H9 (cell line): ENCODE data around the gene AMDHD1. TPM values are rescaled to one million over a fixed set of nuclear protein-coding genes. Genes with fewer than 3 reads are reported as not detected.

Source experiments
- DNase-seq: peaks from one replicate; pipeline ENCODE4 v3.0.0-alpha.2; 2017
- H2AFZ ChIP-seq: one replicate; pipeline ENCODE4 v1.6.1; 2013; ENCODE audit warnings: mild to moderate bottlenecking, low read length, control low read depth, moderate library complexity
- H2AK5ac ChIP-seq: 2 replicates; pipeline ENCODE4 v1.6.1; 2013; ENCODE audit warnings: low read length, control low read depth, mixed read lengths; ENCODE audit not compliant: insufficient read length
- H2BK120ac ChIP-seq: one replicate; pipeline ENCODE4 v1.6.1; 2013; ENCODE audit warnings: low read depth, mild to moderate bottlenecking, low read length, control low read depth, inconsistent platforms; ENCODE audit not compliant: poor library complexity, severe bottlenecking
- H2BK12ac ChIP-seq: 2 replicates; pipeline ENCODE4 v1.6.1; 2013; ENCODE audit warnings: low read length, control low read depth, mixed read lengths, low read depth; ENCODE audit not compliant: insufficient read length
- H2BK15ac ChIP-seq: 2 replicates; pipeline ENCODE4 v1.6.1; 2013; ENCODE audit warnings: low read depth, low read length, control low read depth
- H2BK20ac ChIP-seq: one replicate; pipeline ENCODE4 v1.6.1; 2013; ENCODE audit warnings: low read depth, mild to moderate bottlenecking, low read length, control low read depth, inconsistent platforms; ENCODE audit not compliant: poor library complexity, severe bottlenecking
- H2BK5ac ChIP-seq: 2 replicates; pipeline ENCODE4 v1.6.1; 2013; ENCODE audit warnings: low read length, control low read depth, mixed read lengths; ENCODE audit not compliant: insufficient read length
- H3K14ac ChIP-seq: 2 replicates; pipeline ENCODE4 v1.6.1; 2013; ENCODE audit warnings: low read length, control low read depth; ENCODE audit not compliant: insufficient read depth
- H3K18ac ChIP-seq: 2 replicates; pipeline ENCODE4 v1.6.1; 2013; ENCODE audit warnings: low read depth, mild to moderate bottlenecking, mixed read lengths, low read length, control low read depth; ENCODE audit not compliant: insufficient read length
- H3K23ac ChIP-seq: 2 replicates; pipeline ENCODE4 v1.6.1; 2013; ENCODE audit warnings: low read length, control low read depth, mixed read lengths, low read depth; ENCODE audit not compliant: insufficient read length
- H3K23me2 ChIP-seq: 2 replicates; pipeline ENCODE4 v1.6.1; 2013; ENCODE audit warnings: low read depth, mild to moderate bottlenecking, mixed read lengths, low read length, control low read depth; ENCODE audit not compliant: insufficient read length, poor library complexity, severe bottlenecking
- H3K27ac ChIP-seq: 2 replicates; pipeline ENCODE4 v1.5.1; 2013; ENCODE audit warnings: low read length, control low read depth, mixed read lengths, low read depth; ENCODE audit not compliant: insufficient read length
- H3K27me3 ChIP-seq: 2 replicates; pipeline ENCODE4 v1.6.1; 2013; ENCODE audit warnings: low read length, control low read depth, inconsistent platforms; ENCODE audit not compliant: insufficient read depth
- H3K4ac ChIP-seq: 2 replicates; pipeline ENCODE4 v1.6.1; 2013; ENCODE audit warnings: low read depth, mild to moderate bottlenecking, control low read depth, inconsistent platforms, low read length, moderate library complexity
- H3K4me1 ChIP-seq: 2 replicates; pipeline ENCODE4 v1.6.1; 2013; ENCODE audit warnings: low read length, control low read depth, inconsistent platforms; ENCODE audit not compliant: insufficient read depth
- H3K4me2 ChIP-seq: 2 replicates; pipeline ENCODE4 v1.6.1; 2013; ENCODE audit warnings: low read length, control low read depth, mixed read lengths; ENCODE audit not compliant: insufficient read length, insufficient read depth
- H3K56ac ChIP-seq: 2 replicates; pipeline ENCODE4 v1.6.1; 2013; ENCODE audit warnings: low read depth, mild to moderate bottlenecking, mixed read lengths, low read length, control low read depth; ENCODE audit not compliant: insufficient read length
- H3K79me1 ChIP-seq: 2 replicates; pipeline ENCODE4 v1.6.1; 2013; ENCODE audit warnings: low read depth, mild to moderate bottlenecking, moderate library complexity, low read length, control low read depth, inconsistent platforms; ENCODE audit not compliant: insufficient read depth, poor library complexity, severe bottlenecking
- H3K79me2 ChIP-seq: 2 replicates; pipeline ENCODE4 v1.6.1; 2013; ENCODE audit warnings: low read length, control low read depth, inconsistent platforms; ENCODE audit not compliant: insufficient read depth
- H3K9ac ChIP-seq: 2 replicates; pipeline ENCODE4 v1.6.1; 2013; ENCODE audit warnings: low read length, control low read depth, mixed read lengths; ENCODE audit not compliant: insufficient read length; ENCODE audit errors: extremely low read depth
- H3K9me3 ChIP-seq: one replicate; pipeline ENCODE4 v1.6.1; 2013; ENCODE audit warnings: low read depth, low read length, inconsistent platforms; ENCODE audit not compliant: control insufficient read depth
- H3T11ph ChIP-seq: one replicate; pipeline ENCODE4 v1.6.1; 2013; ENCODE audit warnings: mild to moderate bottlenecking, low read length, control low read depth, inconsistent platforms
- H4K20me1 ChIP-seq: one replicate; pipeline ENCODE4 v1.6.1; 2013; ENCODE audit not compliant: control insufficient read depth, insufficient read length, insufficient read depth
- H4K5ac ChIP-seq: 2 replicates; pipeline ENCODE4 v1.6.1; 2013; ENCODE audit warnings: low read depth, mild to moderate bottlenecking, mixed read lengths, low read length, control low read depth; ENCODE audit not compliant: insufficient read length
- H4K8ac ChIP-seq: replicated peaks from 2 replicates; pipeline ENCODE4 v1.6.1; 2013; ENCODE audit warnings: low read length, control low read depth, mixed read lengths, low read depth; ENCODE audit not compliant: insufficient read length
- H4K91ac ChIP-seq: 2 replicates; pipeline ENCODE4 v1.6.1; 2013; ENCODE audit warnings: low read depth, mild to moderate bottlenecking, moderate library complexity, mixed read lengths, low read length, control low read depth; ENCODE audit not compliant: insufficient read length
- H3K27ac Mint-ChIP-seq, 3 experiments: 2 replicates in 2 of 3; 3 replicates in 1 of 3; pipeline ENCODE4 v1.8.0; 2020 to 2021; ENCODE audit warnings: mixed read lengths in 3 of 3, mild to moderate bottlenecking in 1 of 3, moderate library complexity in 1 of 3
- H3K27me3 Mint-ChIP-seq: 2 replicates; pipeline ENCODE4 v1.8.0; 2021; ENCODE audit warnings: low read depth, mild to moderate bottlenecking, moderate library complexity, mixed read lengths
- H3K36me3 Mint-ChIP-seq, 3 experiments: 2 replicates in 2 of 3; 3 replicates in 1 of 3; pipeline ENCODE4 v1.8.0; 2020 to 2021; ENCODE audit warnings: low read depth in 3 of 3, mixed read lengths in 3 of 3; ENCODE audit not compliant: insufficient read depth in 1 of 3
- H3K4me1 Mint-ChIP-seq, 2 experiments: 2 replicates each; pipeline ENCODE4 v1.8.0; 2020; ENCODE audit warnings: mixed read lengths in 2 of 2
- H3K4me3 Mint-ChIP-seq, 2 experiments: 2 replicates in 1 of 2; 3 replicates in 1 of 2; pipeline ENCODE4 v1.8.0; 2020 to 2021; ENCODE audit warnings: mild to moderate bottlenecking in 2 of 2, mixed read lengths in 2 of 2, moderate library complexity in 1 of 2
- H3K9me3 Mint-ChIP-seq, 2 experiments: 2 replicates in 1 of 2; 3 replicates in 1 of 2; pipeline ENCODE4 v1.8.0; 2020; ENCODE audit warnings: mild to moderate bottlenecking in 2 of 2, mixed read lengths in 2 of 2, moderate library complexity in 1 of 2
- WGBS: extraction: QIAGEN DNeasy Blood & Tissue Kit; methylation state at CpG from one replicate; pipeline ENCODE4 v1.1.7; 2013; ENCODE audit warnings: missing lambda C conversion rate, low lambda C conversion rate, mixed read lengths; ENCODE audit not compliant: insufficient read length; ENCODE audit errors: extremely low coverage; 5-methylcytosine and 5-hydroxymethylcytosine counted together
- total RNA-seq: library from RNA; stranded (reverse); gene quantifications from 2 replicates; pipeline ENCODE4 v1.2.1, GENCODE V29; 2021
- TF ChIP-seq, protein P1 (sequence below): fragments of 200-600 bp; sonication (generic); conservative IDR thresholded peaks from 3 replicates; pipeline ENCODE4 v1.8.0; 2021; ENCODE audit warnings: antibody characterized with exemption, mild to moderate bottlenecking

AMDHD1 gene
- total RNA-seq, 1 experiment from 2014 or later, result 0.42 TPM

DNA sequence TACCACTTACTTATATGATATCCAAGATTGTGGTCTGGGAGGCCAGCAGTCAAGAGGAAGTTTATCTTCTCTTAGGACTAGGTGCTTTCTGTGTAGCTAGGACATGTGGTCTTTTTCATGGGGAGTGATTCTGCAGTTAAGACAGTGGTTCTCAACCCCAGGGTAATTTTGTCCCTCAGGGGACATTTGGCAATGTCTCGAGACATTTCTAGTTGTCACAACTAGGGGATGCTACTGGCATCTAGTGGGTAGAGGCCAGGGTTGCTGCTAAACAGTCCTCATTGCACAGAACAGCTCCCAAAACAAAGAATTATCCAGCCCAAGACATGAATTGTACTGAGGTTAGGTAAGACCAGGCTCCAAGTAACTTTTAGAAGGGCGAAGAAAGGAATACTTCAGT lies 20.0 kb downstream of the AMDHD1 start:
- H3K4ac ChIP-seq, result no peak overlapping the region
- DNase-seq, result no peak
- H2BK15ac ChIP-seq, result no peak overlapping the region
- TF ChIP-seq, protein P1, sequence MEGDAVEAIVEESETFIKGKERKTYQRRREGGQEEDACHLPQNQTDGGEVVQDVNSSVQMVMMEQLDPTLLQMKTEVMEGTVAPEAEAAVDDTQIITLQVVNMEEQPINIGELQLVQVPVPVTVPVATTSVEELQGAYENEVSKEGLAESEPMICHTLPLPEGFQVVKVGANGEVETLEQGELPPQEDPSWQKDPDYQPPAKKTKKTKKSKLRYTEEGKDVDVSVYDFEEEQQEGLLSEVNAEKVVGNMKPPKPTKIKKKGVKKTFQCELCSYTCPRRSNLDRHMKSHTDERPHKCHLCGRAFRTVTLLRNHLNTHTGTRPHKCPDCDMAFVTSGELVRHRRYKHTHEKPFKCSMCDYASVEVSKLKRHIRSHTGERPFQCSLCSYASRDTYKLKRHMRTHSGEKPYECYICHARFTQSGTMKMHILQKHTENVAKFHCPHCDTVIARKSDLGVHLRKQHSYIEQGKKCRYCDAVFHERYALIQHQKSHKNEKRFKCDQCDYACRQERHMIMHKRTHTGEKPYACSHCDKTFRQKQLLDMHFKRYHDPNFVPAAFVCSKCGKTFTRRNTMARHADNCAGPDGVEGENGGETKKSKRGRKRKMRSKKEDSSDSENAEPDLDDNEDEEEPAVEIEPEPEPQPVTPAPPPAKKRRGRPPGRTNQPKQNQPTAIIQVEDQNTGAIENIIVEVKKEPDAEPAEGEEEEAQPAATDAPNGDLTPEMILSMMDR, result peak; percentile 61
- no peaks in the 10 kb centered on the region for H3K9me3 ChIP-seq
- H3K9ac ChIP-seq, result no peak overlapping the region
- H4K5ac ChIP-seq, result no peak overlapping the region
- H4K91ac ChIP-seq, result no peak overlapping the region
- no peak overlapping the region for H3K18ac ChIP-seq
- H4K20me1 ChIP-seq, result no peaks in the 10 kb centered on the region
- H2AK5ac ChIP-seq, result no peak overlapping the region
- H3K79me2 ChIP-seq, result no peaks in the 10 kb centered on the region
- Mint-ChIP-seq H3K27ac (no peak overlapping the region), H3K36me3 (no peaks in the 10 kb centered on the region), H3K4me1 (peaks cover 2 to 4% of the 10 kb centered on the region in 2 experiments; a peak in 3 of 4 replicates), H3K9me3 (no peaks in the 10 kb centered on the region), H3K27me3 (no peaks in the 10 kb centered on the region), H3K4me3 (no peak overlapping the region)
- H3K27me3 ChIP-seq, result no peaks in the 10 kb centered on the region
- H3K56ac ChIP-seq, result no peak overlapping the region
- no peaks in the 10 kb centered on the region for H3K4me1 ChIP-seq
- WGBS, result no CpG with 5 or more reads among the region's 2 CpGs
- H4K8ac ChIP-seq, result no peak overlapping the region
- no peak overlapping the region for H3K27ac ChIP-seq
- no peak overlapping the region for H3K14ac ChIP-seq
- H3K4me2 ChIP-seq, result no peak overlapping the region
- H3K23me2 ChIP-seq, result no peaks in the 10 kb centered on the region
- no peak overlapping the region for H2BK12ac ChIP-seq
- H3K79me1 ChIP-seq, result no peaks in the 10 kb centered on the region
- no peak overlapping the region for H3T11ph ChIP-seq
- no peak overlapping the region for H3K23ac ChIP-seq
- no peak overlapping the region for H2BK120ac ChIP-seq
- no peak overlapping the region for H2AFZ ChIP-seq
- no peak overlapping the region for H2BK5ac ChIP-seq
- H2BK20ac ChIP-seq, result no peak overlapping the region
